T-helper 2 cell treated with Interferon-gamma antibody and Interleukin-4, amounts not matched to agents 5 μg/mL and 100 μg/mL, for 36 hours (primary cell): Measurements from ENCODE around the gene TBC1D3B.
A peak's percentile ranks its signal among the peaks of the same experiment; 100 is the strongest.

Experiments used
- DNase-seq: peaks from one replicate; pipeline ENCODE4 v3.0.0; 2021; ENCODE audit warnings: low spot score
- H3K27ac Mint-ChIP-seq: one replicate; pipeline ENCODE4 v1.8.0; 2021; ENCODE audit warnings: mild to moderate bottlenecking, mixed read lengths
- H3K27me3 Mint-ChIP-seq: one replicate; pipeline ENCODE4 v1.8.0; 2021; ENCODE audit warnings: low read depth, mixed read lengths
- H3K36me3 Mint-ChIP-seq: one replicate; pipeline ENCODE4 v1.8.0; 2021; ENCODE audit warnings: low read depth, mixed read lengths
- H3K4me1 Mint-ChIP-seq: one replicate; pipeline ENCODE4 v1.8.0; 2021; ENCODE audit warnings: low read depth, mixed read lengths
- H3K4me3 Mint-ChIP-seq: one replicate; pipeline ENCODE4 v1.8.0; 2022; ENCODE audit warnings: mild to moderate bottlenecking, moderate library complexity, mixed read lengths
- H3K9me3 Mint-ChIP-seq: one replicate; pipeline ENCODE4 v1.8.0; 2021; ENCODE audit warnings: mixed read lengths

Gene TBC1D3B

DNA sequence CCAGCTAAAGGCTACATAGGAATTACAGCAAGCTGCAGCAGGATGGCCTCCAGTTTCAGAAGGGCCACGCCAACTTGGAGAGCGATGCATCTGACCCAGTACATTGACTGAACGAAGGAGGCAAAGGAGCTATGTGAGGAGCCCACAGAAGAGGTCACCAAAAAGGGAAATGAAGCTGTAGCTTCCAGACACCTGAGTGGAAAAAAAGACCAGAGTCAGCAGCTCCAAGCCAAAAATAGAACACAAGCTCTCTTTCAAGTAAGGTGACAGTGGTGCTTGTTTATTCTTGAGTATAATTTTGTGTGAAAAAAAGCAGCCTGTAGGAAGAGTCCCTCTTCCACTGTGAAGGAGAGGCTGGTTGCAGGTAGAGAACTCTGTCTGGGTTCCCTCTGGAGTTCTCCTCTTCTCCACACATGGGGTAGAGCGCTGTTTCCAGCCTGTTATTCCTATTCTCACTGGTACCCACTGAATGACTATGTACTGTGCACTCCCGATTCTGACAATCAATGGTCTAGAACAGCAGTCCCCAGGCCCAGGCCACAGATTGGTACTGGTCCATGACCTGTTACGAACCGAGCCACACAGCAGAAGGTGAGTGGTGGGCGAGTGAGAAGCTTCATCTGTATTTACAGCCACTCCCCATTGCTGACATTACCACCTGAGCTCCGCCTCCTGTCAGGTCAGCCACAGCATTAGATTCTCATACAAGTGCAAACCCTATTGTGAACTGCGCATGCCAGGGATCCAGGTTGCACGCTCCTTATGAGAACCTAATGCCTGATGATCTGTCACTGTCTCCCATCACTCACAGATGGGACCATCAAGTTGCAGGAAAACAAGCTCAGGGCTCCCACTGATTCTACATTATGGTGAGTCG, 57.7 kb downstream of the TBC1D3B start:
- Mint-ChIP-seq H3K4me1 (no peaks in the 10 kb centered on the region), H3K4me3 (no peak overlapping the region), H3K9me3 (peaks cover 5% of the 10 kb centered on the region), H3K27ac (no peak overlapping the region), H3K27me3 (peaks cover 2% of the 10 kb centered on the region), H3K36me3 (no peaks in the 10 kb centered on the region)
- DNase-seq = no peak

DNA sequence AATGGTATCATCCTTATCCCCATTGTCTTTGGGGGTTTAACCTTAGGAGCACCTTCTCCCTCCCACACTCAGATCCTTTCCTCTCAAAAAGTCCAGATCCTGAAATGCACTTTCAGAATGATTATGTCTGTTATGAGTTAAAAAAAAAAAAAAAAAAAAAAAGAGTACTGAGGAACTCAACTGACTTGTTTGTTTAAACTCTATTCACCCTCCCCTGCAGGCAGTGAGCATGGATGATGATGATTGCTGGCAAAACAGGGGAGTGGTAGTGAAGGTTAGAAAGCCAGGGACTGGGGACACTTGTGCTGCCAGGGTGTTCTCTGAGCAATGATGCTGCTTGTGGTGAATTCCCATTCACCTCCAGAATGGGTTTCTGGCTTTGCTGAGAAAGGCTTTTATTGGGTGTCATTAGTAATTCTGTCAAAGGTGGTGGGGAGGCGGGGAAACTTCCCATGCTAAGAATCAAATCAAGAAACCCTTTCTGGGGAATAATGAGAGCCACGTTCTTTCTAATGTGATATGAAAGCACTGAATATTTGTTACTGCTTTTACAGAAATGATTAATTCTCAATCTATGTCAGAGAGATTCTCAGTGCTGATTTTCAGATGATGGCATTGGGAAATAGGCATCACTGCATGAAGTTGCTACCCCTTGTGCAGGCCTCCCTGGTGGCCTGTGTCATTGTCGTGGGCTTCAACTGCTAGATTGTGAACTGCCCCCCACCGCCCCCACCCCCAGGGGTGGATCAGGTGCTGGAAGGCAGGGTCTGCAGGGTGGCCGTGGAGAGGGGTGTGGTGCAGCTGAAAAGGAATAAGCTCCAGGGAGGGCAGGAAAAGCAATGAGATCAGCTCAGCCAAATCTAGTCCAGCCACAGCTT, 58.7 kb downstream of the TBC1D3B start:
- Mint-ChIP-seq H3K4me1 (no peaks in the 10 kb centered on the region), H3K4me3 (no peak overlapping the region), H3K36me3 (no peaks in the 10 kb centered on the region), H3K9me3 (peaks cover 5% of the 10 kb centered on the region), H3K27me3 (peaks cover 2% of the 10 kb centered on the region), H3K27ac (no peak overlapping the region)
- peak; percentile 54 for DNase-seq
